IMR-90 (cell line): ENCODE results near the gene FUT6. TPM values are rescaled to one million over a fixed set of nuclear protein-coding genes. Genes with fewer than 3 reads are reported as not detected.

Experiments used
- ATAC-seq: fragments of 200-7000 bp; cut with Tn5 transposase; 2 replicates; pipeline ENCODE4 v1.9.1; 2020; ENCODE audit warnings: low read depth, mild to moderate bottlenecking, moderate library complexity
- BruUV-seq: library from RNA; stranded (reverse); fragments of 400-500 nt; replicated peaks from 2 replicates; lab custom pipeline; 2021; lab: Mats Ljungman, UMichigan
- CTCF ChIA-PET: fragments of 300-600 bp; formaldehyde crosslinking; extraction: SDS; loops from one replicate; lab custom pipeline; 2021; ENCODE audit warnings: antibody characterized with exemption; lab: Yijun Ruan, JAX
- POLR2A ChIA-PET: fragments of 300-600 bp; sonication (Branson Sonifier 250); formaldehyde crosslinking; loops from one replicate; lab custom pipeline; 2022; ENCODE audit warnings: antibody characterized with exemption; ENCODE audit not compliant: unreplicated experiment; lab: Charles Lee
- DNase-seq: peaks from one replicate; pipeline ENCODE4 v3.0.0; 2013
- H2AFZ ChIP-seq: replicated peaks from 2 replicates; pipeline ENCODE3; 2013; ENCODE audit warnings: low read length, mild to moderate bottlenecking; ENCODE audit not compliant: poor library complexity
- H2AK5ac ChIP-seq: 2 replicates; pipeline ENCODE4 v1.6.1; 2013; ENCODE audit warnings: low read depth, low read length, inconsistent platforms
- H2AK9ac ChIP-seq: replicated peaks from 2 replicates; pipeline ENCODE3; 2013; ENCODE audit warnings: mild to moderate bottlenecking, low read depth, low read length, moderate library complexity; ENCODE audit not compliant: poor library complexity
- H2BK120ac ChIP-seq: 2 replicates; pipeline ENCODE4 v1.6.1; 2013; ENCODE audit warnings: low read depth, low read length, inconsistent platforms
- H2BK15ac ChIP-seq: 3 replicates; pipeline ENCODE4 v1.6.1; 2013; ENCODE audit warnings: low read depth, low read length, inconsistent platforms
- H2BK20ac ChIP-seq: 2 replicates; pipeline ENCODE4 v1.6.1; 2013; ENCODE audit warnings: low read depth, mild to moderate bottlenecking, inconsistent platforms, low read length, moderate library complexity
- H2BK5ac ChIP-seq: 2 replicates; pipeline ENCODE4 v1.6.1; 2013; ENCODE audit warnings: mild to moderate bottlenecking, low read depth, low read length, inconsistent platforms; ENCODE audit not compliant: poor library complexity, severe bottlenecking
- H3K14ac ChIP-seq: replicated peaks from 2 replicates; pipeline ENCODE4 v1.6.1; 2013; ENCODE audit warnings: low read depth, low read length, inconsistent platforms
- H3K18ac ChIP-seq: 2 replicates; pipeline ENCODE4 v1.6.1; 2013; ENCODE audit warnings: low read depth, low read length, control low read depth
- H3K23ac ChIP-seq: 2 replicates; pipeline ENCODE4 v1.6.1; 2013; ENCODE audit warnings: low read depth, low read length, inconsistent platforms
- H3K27ac ChIP-seq: 2 replicates; pipeline ENCODE4 v1.5.1; 2013; ENCODE audit warnings: mild to moderate bottlenecking, control low read depth, low read length; ENCODE audit not compliant: insufficient read depth
- H3K27me3 ChIP-seq: 2 replicates; pipeline ENCODE4 v1.6.1; 2013; ENCODE audit warnings: low read length; ENCODE audit not compliant: control insufficient read depth, insufficient read depth
- H3K36me3 ChIP-seq: 2 replicates; pipeline ENCODE4 v1.6.1; 2013; ENCODE audit warnings: low read length, mixed read lengths; ENCODE audit not compliant: control insufficient read depth, insufficient read depth
- H3K4ac ChIP-seq: 2 replicates; pipeline ENCODE4 v1.6.1; 2013; ENCODE audit warnings: low read depth, low read length, inconsistent platforms
- H3K4me1 ChIP-seq: 2 replicates; pipeline ENCODE4 v1.6.1; 2013; ENCODE audit warnings: low read length, mixed read lengths; ENCODE audit not compliant: control insufficient read depth, insufficient read depth
- H3K4me2 ChIP-seq: 2 replicates; pipeline ENCODE4 v1.6.1; 2013; ENCODE audit warnings: low read depth, mild to moderate bottlenecking, control low read depth, low read length, moderate library complexity
- H3K4me3 ChIP-seq: 2 replicates; pipeline ENCODE4 v1.5.1; 2013; ENCODE audit warnings: low read depth, mild to moderate bottlenecking, control low read depth, low read length, moderate library complexity; ENCODE audit not compliant: insufficient read depth
- H3K56ac ChIP-seq: 2 replicates; pipeline ENCODE4 v1.6.1; 2013; ENCODE audit warnings: low read length, inconsistent platforms; ENCODE audit not compliant: insufficient read depth; ENCODE audit errors: extremely low read depth
- H3K79me1 ChIP-seq, 2 experiments: 2 replicates each; pipeline ENCODE4 v1.6.1; 2013; ENCODE audit warnings: low read length in 2 of 2, inconsistent platforms in 1 of 2, low read depth in 1 of 2
- H3K9ac ChIP-seq: 2 replicates; pipeline ENCODE4 v1.6.1; 2013; ENCODE audit warnings: low read depth, low read length, control low read depth
- H3K9me1 ChIP-seq: 2 replicates; pipeline ENCODE4 v1.6.1; 2013; ENCODE audit warnings: low read length, inconsistent platforms; ENCODE audit not compliant: insufficient read depth
- H3K9me3 ChIP-seq: 2 replicates; pipeline ENCODE4 v1.6.1; 2013; ENCODE audit warnings: low read length; ENCODE audit not compliant: control insufficient read depth, insufficient read depth
- H4K20me1 ChIP-seq: 2 replicates; pipeline ENCODE4 v1.6.1; 2013; ENCODE audit warnings: low read length, inconsistent platforms; ENCODE audit not compliant: insufficient read depth
- H4K5ac ChIP-seq: 2 replicates; pipeline ENCODE4 v1.6.1; 2013; ENCODE audit warnings: mild to moderate bottlenecking, low read depth, low read length, control low read depth
- H4K8ac ChIP-seq, 2 experiments: 2 replicates each; pipeline ENCODE4 v1.6.1; 2013; ENCODE audit warnings: low read depth in 2 of 2, low read length in 2 of 2, control low read depth in 1 of 2, inconsistent platforms in 1 of 2
- H4K91ac ChIP-seq: 2 replicates; pipeline ENCODE4 v1.6.1; 2013; ENCODE audit warnings: low read depth, low read length, inconsistent platforms; ENCODE audit not compliant: insufficient read depth
- CHD1 ChIP-seq: IDR thresholded peaks from 2 replicates; pipeline ENCODE4 v1.6.1; 2012; ENCODE audit warnings: low read depth, low read length, improper control_type of control experiment
- MAZ ChIP-seq: IDR thresholded peaks from 2 replicates; pipeline ENCODE4 v1.6.1; 2012; ENCODE audit warnings: low read depth, mild to moderate bottlenecking, low read length, improper control_type of control experiment, moderate library complexity, borderline replicate concordance
- MXI1 ChIP-seq: IDR thresholded peaks from 2 replicates; pipeline ENCODE4 v1.6.1; 2012; ENCODE audit warnings: low read depth, mild to moderate bottlenecking, low read length, moderate library complexity, borderline replicate concordance
- NFE2L2 ChIP-seq: fragments of 150-350 bp; IDR thresholded peaks from 2 replicates; pipeline ENCODE4 v1.6.1; 2016; ENCODE audit warnings: low read depth, mild to moderate bottlenecking, low read length
- RCOR1 ChIP-seq: IDR thresholded peaks from 2 replicates; pipeline ENCODE4 v1.6.1; 2012; ENCODE audit warnings: mild to moderate bottlenecking, low read length, improper control_type of control experiment; ENCODE audit not compliant: insufficient replicate concordance
- RFX5 ChIP-seq: IDR thresholded peaks from 2 replicates; pipeline ENCODE4 v1.8.0; 2012; ENCODE audit warnings: low read depth, mild to moderate bottlenecking, low read length, moderate library complexity
- WGBS, 2 experiments: methylation state at CpG; one replicate each; pipeline versions ENCODE4 v1.1.5 to v1.1.7; 2013; ENCODE audit warnings: missing lambda C conversion rate in 2 of 2; ENCODE audit not compliant: insufficient read length in 1 of 2; ENCODE audit errors: extremely low coverage in 2 of 2; 5-methylcytosine and 5-hydroxymethylcytosine counted together
- dilution Hi-C: fragments of 300-500 bp; cut with HindIII; formaldehyde crosslinking; loops from one replicate; pipeline ENCODE4 v1.14.3; 2018; ENCODE audit warnings: low sequenced_read_pairs; ENCODE audit not compliant: unreplicated experiment
- in situ Hi-C: fragments of 300-500 bp; cut with MboI; formaldehyde crosslinking; loops from 3 replicates; pipeline ENCODE4 v1.14.3; 2019; ENCODE audit warnings: low sequenced_read_pairs, inconsistent platforms, mixed read lengths
- intact Hi-C: fragments of 100-400 bp; cut with micrococcal nuclease; formaldehyde crosslinking; loops from 2 replicates; pipeline ENCODE4 v1.10.0; 2022
- polyA plus RNA-seq, 3 experiments: library from polyadenylated mRNA; depleted of rRNA; stranded (reverse); fragments of >200 nt; gene quantifications; 2 replicates each; pipeline ENCODE4 v1.2.3, GENCODE V29; 2012; ENCODE audit warnings: low replicate concordance in 1 of 3
- total RNA-seq: library from RNA; depleted of rRNA; stranded (reverse); fragments of >200 nt; gene quantifications from 2 replicates; pipeline ENCODE4 v1.2.3, GENCODE V29; 2012
- TF ChIP-seq, protein P1 (sequence below): fragments of 150-350 bp; IDR thresholded peaks from 2 replicates; pipeline ENCODE4 v1.6.1; 2017; ENCODE audit warnings: mild to moderate bottlenecking, antibody characterized with exemption, low read length, low read depth

FUT6 gene
- total and polyA plus RNA-seq, 2 of the 4 experiments (the other 2 are of a cell fraction), result not detected

DNA sequence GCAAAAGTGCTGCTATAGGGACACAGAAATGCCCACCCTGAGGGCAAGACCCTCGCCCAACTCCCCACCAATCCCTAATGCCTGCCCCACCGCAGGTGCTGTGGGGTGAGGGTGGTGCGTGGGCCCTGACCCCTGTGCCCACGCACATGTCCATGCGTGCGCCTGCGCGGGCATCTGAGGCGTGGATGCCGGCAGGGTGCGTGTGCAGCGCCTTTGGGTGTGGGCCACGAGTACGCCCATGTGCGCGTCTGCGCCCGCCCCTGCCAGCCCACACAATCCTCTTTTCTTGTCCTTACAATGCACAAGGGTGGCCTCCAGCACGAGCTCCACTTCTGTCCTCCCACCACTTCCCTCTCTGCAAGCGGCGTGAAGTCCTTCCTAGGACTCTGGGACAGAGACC lies 14.3 kb downstream of the FUT6 start:
- WGBS, 2 experiments, result 94% methylated on average over 11 of the region's 21 CpGs; no CpG with 5 or more reads in 1 of the 2 experiments
- Histone ChIP-seq H3K4me2 (no peak overlapping the region), H2BK5ac (no peak overlapping the region), H4K8ac (no peak overlapping the region), H2BK120ac (no peak overlapping the region), H4K5ac (no peak overlapping the region), H2AK9ac (no peak overlapping the region), H2AFZ (no peak overlapping the region), H3K56ac (no peak overlapping the region), H2BK20ac (no peak overlapping the region), H3K9me1 (peaks cover 4% of the 10 kb centered on the region; the same call in 1 of the 2 replicates), H3K4me3 (no peak overlapping the region), H3K36me3 (no peaks in the 10 kb centered on the region), H4K20me1 (no peaks in the 10 kb centered on the region; the same call in 1 of the 2 replicates), H2AK5ac (no peak overlapping the region), H3K9me3 (no peaks in the 10 kb centered on the region), H2BK15ac (no peak overlapping the region), H3K27me3 (no peaks in the 10 kb centered on the region; the same call in 1 of the 2 replicates), H3K27ac (no peak overlapping the region), H3K79me1 (peaks cover 0 to 6% of the 10 kb centered on the region in 2 experiments; a peak in 2 of 4 replicates), H3K9ac (no peak overlapping the region), H3K4me1 (peaks cover 15% of the 10 kb centered on the region), H4K91ac (no peak overlapping the region), H3K4ac (no peak overlapping the region), H3K18ac (no peak overlapping the region), H3K23ac (no peak overlapping the region), H3K14ac (no peak overlapping the region)
- no peak for TF ChIP-seq MXI1
- TF ChIP-seq MAZ, result no peak
- TF ChIP-seq RFX5, result no peak
- no peak for TF ChIP-seq RCOR1
- TF ChIP-seq CHD1, result no peak
- TF ChIP-seq, protein P1, sequence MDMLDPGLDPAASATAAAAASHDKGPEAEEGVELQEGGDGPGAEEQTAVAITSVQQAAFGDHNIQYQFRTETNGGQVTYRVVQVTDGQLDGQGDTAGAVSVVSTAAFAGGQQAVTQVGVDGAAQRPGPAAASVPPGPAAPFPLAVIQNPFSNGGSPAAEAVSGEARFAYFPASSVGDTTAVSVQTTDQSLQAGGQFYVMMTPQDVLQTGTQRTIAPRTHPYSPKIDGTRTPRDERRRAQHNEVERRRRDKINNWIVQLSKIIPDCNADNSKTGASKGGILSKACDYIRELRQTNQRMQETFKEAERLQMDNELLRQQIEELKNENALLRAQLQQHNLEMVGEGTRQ, result no peak
- TF ChIP-seq NFE2L2, result no peak
- no peak for ATAC-seq
- DNase-seq, result no peak
- in situ Hi-C loops (no loop called here), dilution Hi-C loops (no loop called here), intact Hi-C loops (loop anchor here (5.0 kb wide), 1 partner anchor 67 kb away; no protein-coding TSS in a partner anchor)
- POLR2A ChIA-PET, result no interaction called here
- CTCF ChIA-PET, result no interaction called here
- BruUV-seq, result no TSS peak
